H1 (cell line): Measurements from ENCODE around the gene NKIRAS2. TPM values are rescaled to one million over a fixed set of nuclear protein-coding genes. Genes with fewer than 3 reads are reported as not detected.

ENCODE experiments used
- polyA plus RNA-seq, 7 experiments: library from polyadenylated mRNA; depleted of rRNA in 3 of 7; stranded (reverse) in 5 of 7; unstranded in 2 of 7; fragments of >200 nt in 5 of 7; fragments of 200-250 nt in 2 of 7; gene quantifications; 1 replicate in 5 of 7; 2 replicates in 1 of 7; 4 replicates in 1 of 7; pipeline versions ENCODE4 v1.2.1 to v1.2.3, GENCODE V29; 2011 to 2013; ENCODE audit warnings: missing spikeins in 2 of 7, mixed read lengths in 2 of 7
- total RNA-seq: library from RNA; stranded (reverse); fragmentation: NEBNext Ultra II Directional; extraction: Animal tissue kit (Norgen Biotek cat#: 25700); gene quantifications from 2 replicates; pipeline ENCODE4 v1.2.1, GENCODE V29; 2021

The NKIRAS2 gene
- total and polyA plus RNA-seq, 2 of the 8 experiments (the other 6 are each of a cell fraction or from before 2014, with no cell fraction given): 34.5 to 51.1 TPM

Other genes starting within 250 kb of the NKIRAS2 start
- gene JUP, start 233.4 kb upstream of the NKIRAS2 start, total RNA-seq: 98.6 and 102 TPM in 2 replicates
- gene JUP, start 233.4 kb upstream of the NKIRAS2 start, polyA plus RNA-seq (2011; rRNA removed): 62.8 and 125 TPM in 2 replicates
- gene P3H4, start 208.1 kb upstream of the NKIRAS2 start, total RNA-seq: 22.6 and 23.4 TPM in 2 replicates
- gene P3H4, start 208.1 kb upstream of the NKIRAS2 start, polyA plus RNA-seq (2011; rRNA removed): 26.7 and 36.6 TPM in 2 replicates
- gene FKBP10, start 207.1 kb upstream of the NKIRAS2 start, total RNA-seq: 173 and 179 TPM in 2 replicates
- gene FKBP10, start 207.1 kb upstream of the NKIRAS2 start, polyA plus RNA-seq (2011; rRNA removed): 283 and 410 TPM in 2 replicates
- gene NT5C3B, start 183.9 kb upstream of the NKIRAS2 start, total RNA-seq: 68.7 and 71.4 TPM in 2 replicates
- gene NT5C3B, start 183.9 kb upstream of the NKIRAS2 start, polyA plus RNA-seq (2011; rRNA removed): 86.9 and 94.5 TPM in 2 replicates
- gene KLHL10, start 182.3 kb upstream of the NKIRAS2 start, total RNA-seq: 0.19 TPM in 1 of 2 replicates, not detected in the other
- gene KLHL10, start 182.3 kb upstream of the NKIRAS2 start, polyA plus RNA-seq (2011; rRNA removed): 0.14 and 0.26 TPM in 2 replicates
- 12.8 and 13.7 TPM in 2 replicates for gene KLHL11, start 154.7 kb upstream of the NKIRAS2 start, total RNA-seq
- 3.4 and 4.2 TPM in 2 replicates for gene KLHL11, start 154.7 kb upstream of the NKIRAS2 start, polyA plus RNA-seq (2011; rRNA removed)
- 388 and 393 TPM in 2 replicates for gene ACLY, start 101.1 kb upstream of the NKIRAS2 start, total RNA-seq
- 167 and 238 TPM in 2 replicates for gene ACLY, start 101.1 kb upstream of the NKIRAS2 start, polyA plus RNA-seq (2011; rRNA removed)
- gene ODAD4, start 89.5 kb upstream of the NKIRAS2 start, total RNA-seq: 1.3 TPM in 2 replicates
- 0.41 and 0.48 TPM in 2 replicates for gene ODAD4, start 89.5 kb upstream of the NKIRAS2 start, polyA plus RNA-seq (2011; rRNA removed)
- gene CNP, start 53.3 kb upstream of the NKIRAS2 start, total RNA-seq: 60.6 and 64.2 TPM in 2 replicates
- 21.9 and 43.3 TPM in 2 replicates for gene CNP, start 53.3 kb upstream of the NKIRAS2 start, polyA plus RNA-seq (2011; rRNA removed)
- gene DNAJC7, start 2.7 kb upstream of the NKIRAS2 start, total RNA-seq: 129 and 148 TPM in 2 replicates
- gene DNAJC7, start 2.7 kb upstream of the NKIRAS2 start, polyA plus RNA-seq (2011; rRNA removed): 21.6 and 31.0 TPM in 2 replicates
- 1.4 TPM in 2 replicates for gene C17orf113, start 30.5 kb downstream of the NKIRAS2 start, total RNA-seq
- 1.0 and 1.5 TPM in 2 replicates for gene C17orf113, start 30.5 kb downstream of the NKIRAS2 start, polyA plus RNA-seq (2011; rRNA removed)
- 2.5 and 3.9 TPM in 2 replicates for gene ZNF385C, start 78.4 kb downstream of the NKIRAS2 start, total RNA-seq
- 6.1 and 7.3 TPM in 2 replicates for gene ZNF385C, start 78.4 kb downstream of the NKIRAS2 start, polyA plus RNA-seq (2011; rRNA removed)
- 4.4 and 5.6 TPM in 2 replicates for gene DHX58, start 92.6 kb downstream of the NKIRAS2 start, total RNA-seq
- 9.9 and 10.3 TPM in 2 replicates for gene DHX58, start 92.6 kb downstream of the NKIRAS2 start, polyA plus RNA-seq (2011; rRNA removed)
- gene KAT2A, start 101.3 kb downstream of the NKIRAS2 start, total RNA-seq: 32.5 and 34.2 TPM in 2 replicates
- gene KAT2A, start 101.3 kb downstream of the NKIRAS2 start, polyA plus RNA-seq (2011; rRNA removed): 40.1 and 52.5 TPM in 2 replicates
- 0.30 and 0.33 TPM in 2 replicates for gene HSPB9, start 102.7 kb downstream of the NKIRAS2 start, total RNA-seq
- 0.25 and 0.27 TPM in 2 replicates for gene HSPB9, start 102.7 kb downstream of the NKIRAS2 start, polyA plus RNA-seq (2011; rRNA removed)
- 67.1 and 67.7 TPM in 2 replicates for gene RAB5C, start 134.9 kb downstream of the NKIRAS2 start, total RNA-seq
- 123 and 150 TPM in 2 replicates for gene RAB5C, start 134.9 kb downstream of the NKIRAS2 start, polyA plus RNA-seq (2011; rRNA removed)
- gene KCNH4, start 161.1 kb downstream of the NKIRAS2 start, total RNA-seq: 0.47 and 0.59 TPM in 2 replicates
- gene KCNH4, start 161.1 kb downstream of the NKIRAS2 start, polyA plus RNA-seq (2011; rRNA removed): 0.44 and 0.53 TPM in 2 replicates
- not detected in 2 replicates for gene HCRT, start 165.4 kb downstream of the NKIRAS2 start, total RNA-seq
- not detected in 2 replicates for gene HCRT, start 165.4 kb downstream of the NKIRAS2 start, polyA plus RNA-seq (2011; rRNA removed)
- 7.1 and 7.4 TPM in 2 replicates for gene GHDC, start 174.4 kb downstream of the NKIRAS2 start, total RNA-seq
- 8.1 and 14.8 TPM in 2 replicates for gene GHDC, start 174.4 kb downstream of the NKIRAS2 start, polyA plus RNA-seq (2011; rRNA removed)